Measurements from ENCODE around the gene PTGFR. TPM values are rescaled to one million over a fixed set of nuclear protein-coding genes. Genes with fewer than 3 reads are reported as not detected.

Gene PTGFR
- total and polyA plus RNA-seq, 10 of the 15 experiments (the other 5 are each of a cell fraction or from before 2014, with no cell fraction given) = not detected

DNA sequence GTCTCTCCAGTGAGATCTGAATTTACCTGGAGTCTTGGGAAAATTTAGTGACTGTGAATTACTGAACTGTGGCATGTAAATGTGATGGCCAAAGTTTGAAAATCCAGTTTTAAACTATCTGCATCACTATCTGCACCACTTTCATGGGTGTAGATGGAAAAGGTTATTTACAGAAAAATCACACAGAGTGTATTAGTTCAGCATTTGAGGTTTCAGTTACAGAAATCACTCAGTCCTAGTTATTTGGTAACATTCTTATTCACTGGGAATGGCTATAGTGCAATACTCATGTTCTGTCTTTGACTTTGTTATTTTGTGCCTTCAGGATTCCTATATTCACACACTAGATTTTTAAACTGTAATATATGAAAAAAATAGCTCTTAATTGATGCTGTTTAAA, 68.9 kb downstream of the PTGFR start:
- no peaks in the 10 kb centered on the region for H3K4me1 ChIP-seq (ENCODE audit: control insufficient read depth, insufficient read depth, low read length)
- ChIA-PET CTCF (interaction anchor here (0.6 to 1.0 kb wide), 3 partner anchors 199 to 1356 kb away, joined by 3 read pairs; no protein-coding TSS in a partner anchor), RAD21 (ENCODE audit: unreplicated experiment) (no interaction called here), POLR2A (no interaction called here), SMC1A (ENCODE audit: uncharacterized antibody, unreplicated experiment) (no interaction called here)
- no TSS peak for BruUV-seq (replicated peaks)
- H3K9me3 ChIP-seq (replicated peaks; ENCODE audit: control insufficient read depth, insufficient read depth, low read length) = no peaks in the 10 kb centered on the region
- no peak overlapping the region for H2AFZ ChIP-seq (ENCODE audit: control insufficient read depth, low read depth, low read length)
- no peaks in the 10 kb centered on the region for H3K79me2 ChIP-seq (ENCODE audit: control insufficient read depth, insufficient read depth, low read length)
- H3K9ac ChIP-seq (ENCODE audit: control insufficient read depth, insufficient read depth, low read length) = no peak overlapping the region
- ATAC-seq = no peak
- in situ Hi-C loops (cut with MboI) = no loop called here
- TF ChIP-seq, protein P1, sequence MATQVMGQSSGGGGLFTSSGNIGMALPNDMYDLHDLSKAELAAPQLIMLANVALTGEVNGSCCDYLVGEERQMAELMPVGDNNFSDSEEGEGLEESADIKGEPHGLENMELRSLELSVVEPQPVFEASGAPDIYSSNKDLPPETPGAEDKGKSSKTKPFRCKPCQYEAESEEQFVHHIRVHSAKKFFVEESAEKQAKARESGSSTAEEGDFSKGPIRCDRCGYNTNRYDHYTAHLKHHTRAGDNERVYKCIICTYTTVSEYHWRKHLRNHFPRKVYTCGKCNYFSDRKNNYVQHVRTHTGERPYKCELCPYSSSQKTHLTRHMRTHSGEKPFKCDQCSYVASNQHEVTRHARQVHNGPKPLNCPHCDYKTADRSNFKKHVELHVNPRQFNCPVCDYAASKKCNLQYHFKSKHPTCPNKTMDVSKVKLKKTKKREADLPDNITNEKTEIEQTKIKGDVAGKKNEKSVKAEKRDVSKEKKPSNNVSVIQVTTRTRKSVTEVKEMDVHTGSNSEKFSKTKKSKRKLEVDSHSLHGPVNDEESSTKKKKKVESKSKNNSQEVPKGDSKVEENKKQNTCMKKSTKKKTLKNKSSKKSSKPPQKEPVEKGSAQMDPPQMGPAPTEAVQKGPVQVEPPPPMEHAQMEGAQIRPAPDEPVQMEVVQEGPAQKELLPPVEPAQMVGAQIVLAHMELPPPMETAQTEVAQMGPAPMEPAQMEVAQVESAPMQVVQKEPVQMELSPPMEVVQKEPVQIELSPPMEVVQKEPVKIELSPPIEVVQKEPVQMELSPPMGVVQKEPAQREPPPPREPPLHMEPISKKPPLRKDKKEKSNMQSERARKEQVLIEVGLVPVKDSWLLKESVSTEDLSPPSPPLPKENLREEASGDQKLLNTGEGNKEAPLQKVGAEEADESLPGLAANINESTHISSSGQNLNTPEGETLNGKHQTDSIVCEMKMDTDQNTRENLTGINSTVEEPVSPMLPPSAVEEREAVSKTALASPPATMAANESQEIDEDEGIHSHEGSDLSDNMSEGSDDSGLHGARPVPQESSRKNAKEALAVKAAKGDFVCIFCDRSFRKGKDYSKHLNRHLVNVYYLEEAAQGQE (IDR thresholded peaks at IDR 0.05; ENCODE audit: low read depth, low read length) = no peak
- TF ChIP-seq ATF7 (IDR thresholded peaks at IDR 0.05; ENCODE audit: low read depth) (no peak), SREBF2 (IDR thresholded peaks at IDR 0.05; ENCODE audit: low read length) (no peak), ZNF207 (IDR thresholded peaks at IDR 0.05; ENCODE audit: borderline replicate concordance) (no peak), BACH1 (IDR thresholded peaks at IDR 0.05; ENCODE audit: borderline replicate concordance) (no peak), NFYA (IDR thresholded peaks at IDR 0.05; ENCODE audit: borderline replicate concordance, low read depth, low read length) (no peak), ZSCAN29 (IDR thresholded peaks at IDR 0.05) (no peak)
- TF ChIP-seq, protein P2, sequence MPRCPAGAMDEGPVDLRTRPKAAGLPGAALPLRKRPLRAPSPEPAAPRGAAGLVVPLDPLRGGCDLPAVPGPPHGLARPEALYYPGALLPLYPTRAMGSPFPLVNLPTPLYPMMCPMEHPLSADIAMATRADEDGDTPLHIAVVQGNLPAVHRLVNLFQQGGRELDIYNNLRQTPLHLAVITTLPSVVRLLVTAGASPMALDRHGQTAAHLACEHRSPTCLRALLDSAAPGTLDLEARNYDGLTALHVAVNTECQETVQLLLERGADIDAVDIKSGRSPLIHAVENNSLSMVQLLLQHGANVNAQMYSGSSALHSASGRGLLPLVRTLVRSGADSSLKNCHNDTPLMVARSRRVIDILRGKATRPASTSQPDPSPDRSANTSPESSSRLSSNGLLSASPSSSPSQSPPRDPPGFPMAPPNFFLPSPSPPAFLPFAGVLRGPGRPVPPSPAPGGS (IDR thresholded peaks at IDR 0.05; ENCODE audit: borderline replicate concordance, insufficient read depth, low read depth, low read length, poor library complexity, severe bottlenecking) = no peak
- H3K4me3 ChIP-seq = no peak overlapping the region
- no peak for FAIRE-seq
- no peak overlapping the region for H3K27ac ChIP-seq (ENCODE audit: control insufficient read depth, insufficient read depth)
- H3K36me3 ChIP-seq (ENCODE audit: control insufficient read depth in 2 of 2, insufficient read depth in 2 of 2, low read length in 1 of 2) = no peaks in the 10 kb centered on the region
- no peak for DNase-seq (ENCODE audit: low read depth, low spot score)
- no peaks in the 10 kb centered on the region for H3K27me3 ChIP-seq (replicated peaks in 1 of 2; ENCODE audit: control insufficient read depth in 2 of 2, insufficient read depth in 2 of 2, low read length in 1 of 2)
- H4K20me1 ChIP-seq (ENCODE audit: control insufficient read depth, insufficient read depth) = no peaks in the 10 kb centered on the region
- no peak overlapping the region for H3K4me2 ChIP-seq (ENCODE audit: control insufficient read depth, insufficient read depth)
- intact Hi-C loops (cut with micrococcal nuclease; ENCODE audit: unreplicated experiment) = no loop called here
